ENCODE measurements around the gene GALNT11. TPM values are rescaled to one million over a fixed set of nuclear protein-coding genes. Genes with fewer than 3 reads are reported as not detected.

The GALNT11 gene
- total and polyA plus RNA-seq, 2 of the 4 experiments (the other 2 are of a cell fraction) = 24.4 to 29.3 TPM

DNA sequence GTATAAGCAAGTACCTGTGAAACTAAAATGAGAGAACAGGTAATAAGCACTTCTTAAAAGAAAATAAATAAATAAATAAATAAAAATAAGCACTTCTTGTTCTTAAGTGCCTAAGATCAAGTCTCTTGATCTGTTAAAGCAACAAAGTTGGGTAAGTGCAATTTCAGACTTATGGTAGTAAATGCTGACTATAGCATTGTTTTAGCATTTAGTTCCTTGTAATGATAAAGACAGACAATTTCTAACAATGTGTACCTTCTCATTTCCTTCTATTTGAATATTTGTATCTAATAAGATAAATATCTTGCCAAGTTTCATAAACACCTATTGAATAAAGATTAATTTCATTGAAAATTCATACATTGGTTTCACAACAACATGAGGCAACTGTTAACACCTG is 87.4 kb downstream of the GALNT11 start:
- H4K91ac ChIP-seq (ENCODE audit: insufficient read depth, low read depth, low read length) = no peak overlapping the region
- H2AFZ ChIP-seq (replicated peaks; ENCODE audit: low read length, poor library complexity) = no peak overlapping the region
- intact Hi-C loops (cut with micrococcal nuclease) = no loop called here
- no peak overlapping the region for H2BK20ac ChIP-seq (ENCODE audit: low read depth, low read length)
- H2BK15ac ChIP-seq (ENCODE audit: low read depth, low read length) = no peak overlapping the region
- no peak overlapping the region for H3K4ac ChIP-seq (ENCODE audit: low read depth, low read length)
- no peak overlapping the region for H3K18ac ChIP-seq (ENCODE audit: low read depth, low read length)
- no peak for DNase-seq
- no peak overlapping the region for H2BK120ac ChIP-seq (ENCODE audit: low read depth, low read length)
- no peak overlapping the region for H3K4me3 ChIP-seq (ENCODE audit: insufficient read depth, low read depth, low read length)
- ATAC-seq (ENCODE audit: low read depth) = no peak
- H3K9ac ChIP-seq (ENCODE audit: low read depth, low read length) = no peak overlapping the region
- no peak overlapping the region for H3K56ac ChIP-seq (ENCODE audit: extremely low read depth, insufficient read depth, low read length)
- H3K4me1 ChIP-seq (ENCODE audit: control insufficient read depth, insufficient read depth, low read length) = no peaks in the 10 kb centered on the region
- dilution Hi-C loops (cut with HindIII; ENCODE audit: low sequenced_read_pairs, unreplicated experiment) = no loop called here
- no peaks in the 10 kb centered on the region for H3K79me1 ChIP-seq (ENCODE audit: low read depth in 1 of 2, low read length in 2 of 2)
- H2BK5ac ChIP-seq (ENCODE audit: low read depth, low read length, poor library complexity, severe bottlenecking) = no peak overlapping the region
- CTCF ChIA-PET = no interaction called here
- H4K5ac ChIP-seq (ENCODE audit: low read depth, low read length) = no peak overlapping the region
- no peaks in the 10 kb centered on the region for H3K9me3 ChIP-seq (ENCODE audit: control insufficient read depth, insufficient read depth, low read length)
- peak; percentile 79 for TF ChIP-seq MAFK (IDR thresholded peaks at IDR 0.05; ENCODE audit: low read depth, low read length)
- TF ChIP-seq RFX5 (IDR thresholded peaks at IDR 0.05; ENCODE audit: low read depth, low read length) = no peak
- TF ChIP-seq MXI1 (IDR thresholded peaks at IDR 0.05; ENCODE audit: borderline replicate concordance, low read depth, low read length) = no peak
- TF ChIP-seq RCOR1 (IDR thresholded peaks at IDR 0.05; ENCODE audit: insufficient replicate concordance, low read length) = no peak
- no peak for TF ChIP-seq NFE2L2 (IDR thresholded peaks at IDR 0.05; ENCODE audit: low read depth, low read length)
- H3K27ac ChIP-seq (ENCODE audit: insufficient read depth, low read length) = no peak overlapping the region
- H3K23ac ChIP-seq (ENCODE audit: low read depth, low read length) = no peak overlapping the region
- in situ Hi-C loops (cut with MboI; ENCODE audit: low sequenced_read_pairs) = no loop called here
- H4K8ac ChIP-seq (ENCODE audit: low read depth in 2 of 2, low read length in 2 of 2) = no peak overlapping the region
- H3K4me2 ChIP-seq (ENCODE audit: low read depth, low read length) = no peak overlapping the region
- no peak overlapping the region for H2AK9ac ChIP-seq (replicated peaks; ENCODE audit: low read depth, low read length, poor library complexity)
- H3K27me3 ChIP-seq (ENCODE audit: control insufficient read depth, insufficient read depth, low read length) = no peaks in the 10 kb centered on the region
- H4K20me1 ChIP-seq (ENCODE audit: insufficient read depth, low read length) = no peaks in the 10 kb centered on the region
- BruUV-seq (replicated peaks) = no TSS peak
- peaks cover 16% of the 10 kb centered on the region for H3K36me3 ChIP-seq (ENCODE audit: control insufficient read depth, insufficient read depth, low read length)
- POLR2A ChIA-PET (ENCODE audit: unreplicated experiment) = no interaction called here
- no peak overlapping the region for H3K14ac ChIP-seq (replicated peaks; ENCODE audit: low read depth, low read length)
- peaks cover 1% of the 10 kb centered on the region; the same call in 1 of the 2 replicates for H3K9me1 ChIP-seq (ENCODE audit: insufficient read depth, low read length)
- H2AK5ac ChIP-seq (ENCODE audit: low read depth, low read length) = no peak overlapping the region

All from IMR-90 (cell line).